SK-N-SH treated with all-trans-retinoic acid at 6 μM for 48 hours (cell line): ENCODE data around the gene CHEK2.
"Not testable (repeated sequence)": the region's sequence is repeated elsewhere in the genome, so short reads cannot be mapped to it uniquely, and the experiment has no call there.

Source experiments
- ATAC-seq: fragments of 200-7000 bp; cut with Tn5 transposase; 3 replicates; pipeline ENCODE4 v1.9.1; 2020; ENCODE audit warnings: mild to moderate bottlenecking, moderate library complexity
- ARNTL ChIP-seq: fragments of 450-650 bp; formaldehyde crosslinking; IDR thresholded peaks from 2 replicates; pipeline ENCODE4 v1.5.0; 2020; ENCODE audit warnings: low read depth, mild to moderate bottlenecking, moderate library complexity, borderline replicate concordance
- CREB5 ChIP-seq: fragments of 250-450 bp; sonication (Bioruptor Pico); IDR thresholded peaks from 2 replicates; pipeline ENCODE4 v1.5.1; 2020; ENCODE audit warnings: low read depth, mild to moderate bottlenecking, moderate library complexity
- CSDC2 ChIP-seq: fragments of 250-450 bp; sonication (Bioruptor Pico); IDR thresholded peaks from 2 replicates; pipeline ENCODE4 v1.5.0; 2020; ENCODE audit warnings: mild to moderate bottlenecking, moderate library complexity
- CSRNP3 ChIP-seq: fragments of 250-450 bp; sonication (Bioruptor Pico); IDR thresholded peaks from 2 replicates; pipeline ENCODE4 v1.5.1; 2021; ENCODE audit warnings: mild to moderate bottlenecking, moderate library complexity
- ESRRG ChIP-seq: fragments of 250-450 bp; sonication (Bioruptor Pico); IDR thresholded peaks from 2 replicates; pipeline ENCODE4 v1.6.1; 2021; ENCODE audit warnings: mild to moderate bottlenecking
- OSR1 ChIP-seq: fragments of 250-450 bp; sonication (Bioruptor Pico); IDR thresholded peaks from 2 replicates; pipeline ENCODE4 v1.8.0; 2022; ENCODE audit warnings: moderate library complexity, mild to moderate bottlenecking, inconsistent platforms
- PPARA ChIP-seq: fragments of 250-450 bp; sonication (Bioruptor Pico); IDR thresholded peaks from 2 replicates; pipeline ENCODE4 v1.5.0; 2020; ENCODE audit warnings: mild to moderate bottlenecking, borderline replicate concordance
- RARB ChIP-seq: fragments of 250-450 bp; sonication (Bioruptor Pico); IDR thresholded peaks from 2 replicates; pipeline ENCODE4 v1.8.0; 2021; ENCODE audit warnings: mild to moderate bottlenecking, moderate library complexity
- SNAI2 ChIP-seq: fragments of 250-450 bp; sonication (Bioruptor Pico); IDR thresholded peaks from 2 replicates; pipeline ENCODE4 v1.5.0; 2020; ENCODE audit warnings: mild to moderate bottlenecking, moderate library complexity
- TCF4 ChIP-seq: fragments of 250-450 bp; sonication (Bioruptor Pico); IDR thresholded peaks from 2 replicates; pipeline ENCODE4 v1.8.0; 2021; ENCODE audit warnings: mild to moderate bottlenecking, moderate library complexity, borderline replicate concordance
- TOX ChIP-seq: fragments of 250-450 bp; sonication (Bioruptor Pico); IDR thresholded peaks from 2 replicates; pipeline ENCODE4 v1.8.0; 2021; ENCODE audit warnings: mild to moderate bottlenecking, moderate library complexity, borderline replicate concordance
- ZC3H10 ChIP-seq: fragments of 250-450 bp; sonication (Bioruptor Pico); IDR thresholded peaks from 2 replicates; pipeline ENCODE4 v1.5.1; 2021; ENCODE audit warnings: mild to moderate bottlenecking, moderate library complexity
- ZFP3 ChIP-seq: fragments of 250-450 bp; sonication (Bioruptor Pico); IDR thresholded peaks from 2 replicates; pipeline ENCODE4 v1.5.0; 2020; ENCODE audit warnings: mild to moderate bottlenecking, moderate library complexity
- ZFP30 ChIP-seq: fragments of 450-650 bp; formaldehyde crosslinking; IDR thresholded peaks from 2 replicates; pipeline ENCODE4 v1.5.0; 2022; ENCODE audit warnings: mild to moderate bottlenecking, moderate library complexity
- ZNF565 ChIP-seq: fragments of 450-650 bp; formaldehyde crosslinking; conservative IDR thresholded peaks from 2 replicates; pipeline ENCODE4 v1.5.0; 2020; ENCODE audit warnings: low read depth, mild to moderate bottlenecking, moderate library complexity
- ZNF70 ChIP-seq: fragments of 450-650 bp; formaldehyde crosslinking; IDR thresholded peaks from 2 replicates; pipeline ENCODE4 v1.5.0; 2020; ENCODE audit warnings: mild to moderate bottlenecking, moderate library complexity
- TF ChIP-seq, protein P1 (sequence below): fragments of 250-450 bp; sonication (Bioruptor Pico); IDR thresholded peaks from 2 replicates; pipeline ENCODE4 v1.8.0; 2021; ENCODE audit warnings: low read depth, mild to moderate bottlenecking, moderate library complexity, borderline replicate concordance
- TF ChIP-seq, protein P2 (sequence below): fragments of 250-450 bp; sonication (Bioruptor Pico); IDR thresholded peaks from 2 replicates; pipeline ENCODE4 v1.5.0; 2020; ENCODE audit warnings: mild to moderate bottlenecking, moderate library complexity

CHEK2 gene

DNA sequence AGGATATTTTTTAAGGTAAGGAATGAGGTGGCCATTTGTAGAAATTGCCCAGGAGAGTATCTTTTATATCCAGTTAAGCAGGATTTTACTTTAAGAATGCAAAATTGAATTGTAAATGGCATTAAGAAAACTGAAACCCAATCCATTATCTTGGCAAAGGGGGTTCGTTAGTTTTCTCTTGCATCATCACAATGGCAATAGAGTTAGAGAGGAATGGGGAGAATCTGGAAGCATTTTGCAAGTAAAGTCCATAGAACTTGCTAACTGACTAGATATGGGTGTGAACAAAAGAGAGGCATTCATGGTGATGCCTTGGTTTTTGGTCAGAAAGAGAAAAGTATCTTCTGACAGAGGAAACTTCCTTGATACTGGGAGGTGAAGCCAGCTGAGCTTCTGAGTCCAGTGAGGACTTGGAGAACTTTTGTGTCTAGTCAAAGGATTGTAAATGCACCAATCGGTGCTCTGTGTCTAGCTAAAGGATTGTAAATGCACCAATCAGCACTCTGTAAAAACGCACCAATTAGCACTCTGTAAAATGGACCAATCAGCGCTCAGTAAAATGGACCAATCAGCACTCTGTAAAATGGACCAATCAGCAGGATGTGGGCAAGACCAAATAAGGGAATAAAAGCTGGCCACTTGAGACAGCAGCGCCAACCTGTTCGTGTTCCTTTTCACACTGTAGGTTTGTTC, 27.2 kb upstream of the CHEK2 start:
- no peak for ATAC-seq
- TF ChIP-seq RARB (CRISPR knock-in tag): no peak
- no peak for TF ChIP-seq ZNF70
- TF ChIP-seq PPARA (CRISPR knock-in tag): no peak
- TF ChIP-seq, all 23 proteins: peak for 0

GRCh38 chr22:28766628-28767027, 25.0 kb upstream of the CHEK2 start:
- TF ChIP-seq, protein P1, sequence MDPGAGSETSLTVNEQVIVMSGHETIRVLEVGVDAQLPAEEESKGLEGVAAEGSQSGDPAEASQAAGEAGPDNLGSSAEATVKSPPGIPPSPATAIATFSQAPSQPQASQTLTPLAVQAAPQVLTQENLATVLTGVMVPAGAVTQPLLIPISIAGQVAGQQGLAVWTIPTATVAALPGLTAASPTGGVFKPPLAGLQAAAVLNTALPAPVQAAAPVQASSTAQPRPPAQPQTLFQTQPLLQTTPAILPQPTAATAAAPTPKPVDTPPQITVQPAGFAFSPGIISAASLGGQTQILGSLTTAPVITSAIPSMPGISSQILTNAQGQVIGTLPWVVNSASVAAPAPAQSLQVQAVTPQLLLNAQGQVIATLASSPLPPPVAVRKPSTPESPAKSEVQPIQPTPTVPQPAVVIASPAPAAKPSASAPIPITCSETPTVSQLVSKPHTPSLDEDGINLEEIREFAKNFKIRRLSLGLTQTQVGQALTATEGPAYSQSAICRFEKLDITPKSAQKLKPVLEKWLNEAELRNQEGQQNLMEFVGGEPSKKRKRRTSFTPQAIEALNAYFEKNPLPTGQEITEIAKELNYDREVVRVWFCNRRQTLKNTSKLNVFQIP: no peak
- TF ChIP-seq ZNF565 (no peak), CSRNP3 (no peak), ZFP30 (CRISPR knock-in tag) (no peak), OSR1 (CRISPR knock-in tag) (no peak), ARNTL (CRISPR knock-in tag) (no peak)
- TF ChIP-seq, protein P2, sequence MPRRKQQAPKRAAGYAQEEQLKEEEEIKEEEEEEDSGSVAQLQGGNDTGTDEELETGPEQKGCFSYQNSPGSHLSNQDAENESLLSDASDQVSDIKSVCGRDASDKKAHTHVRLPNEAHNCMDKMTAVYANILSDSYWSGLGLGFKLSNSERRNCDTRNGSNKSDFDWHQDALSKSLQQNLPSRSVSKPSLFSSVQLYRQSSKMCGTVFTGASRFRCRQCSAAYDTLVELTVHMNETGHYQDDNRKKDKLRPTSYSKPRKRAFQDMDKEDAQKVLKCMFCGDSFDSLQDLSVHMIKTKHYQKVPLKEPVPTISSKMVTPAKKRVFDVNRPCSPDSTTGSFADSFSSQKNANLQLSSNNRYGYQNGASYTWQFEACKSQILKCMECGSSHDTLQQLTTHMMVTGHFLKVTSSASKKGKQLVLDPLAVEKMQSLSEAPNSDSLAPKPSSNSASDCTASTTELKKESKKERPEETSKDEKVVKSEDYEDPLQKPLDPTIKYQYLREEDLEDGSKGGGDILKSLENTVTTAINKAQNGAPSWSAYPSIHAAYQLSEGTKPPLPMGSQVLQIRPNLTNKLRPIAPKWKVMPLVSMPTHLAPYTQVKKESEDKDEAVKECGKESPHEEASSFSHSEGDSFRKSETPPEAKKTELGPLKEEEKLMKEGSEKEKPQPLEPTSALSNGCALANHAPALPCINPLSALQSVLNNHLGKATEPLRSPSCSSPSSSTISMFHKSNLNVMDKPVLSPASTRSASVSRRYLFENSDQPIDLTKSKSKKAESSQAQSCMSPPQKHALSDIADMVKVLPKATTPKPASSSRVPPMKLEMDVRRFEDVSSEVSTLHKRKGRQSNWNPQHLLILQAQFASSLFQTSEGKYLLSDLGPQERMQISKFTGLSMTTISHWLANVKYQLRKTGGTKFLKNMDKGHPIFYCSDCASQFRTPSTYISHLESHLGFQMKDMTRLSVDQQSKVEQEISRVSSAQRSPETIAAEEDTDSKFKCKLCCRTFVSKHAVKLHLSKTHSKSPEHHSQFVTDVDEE (CRISPR knock-in tag): no peak
- no peak for ATAC-seq

DNA sequence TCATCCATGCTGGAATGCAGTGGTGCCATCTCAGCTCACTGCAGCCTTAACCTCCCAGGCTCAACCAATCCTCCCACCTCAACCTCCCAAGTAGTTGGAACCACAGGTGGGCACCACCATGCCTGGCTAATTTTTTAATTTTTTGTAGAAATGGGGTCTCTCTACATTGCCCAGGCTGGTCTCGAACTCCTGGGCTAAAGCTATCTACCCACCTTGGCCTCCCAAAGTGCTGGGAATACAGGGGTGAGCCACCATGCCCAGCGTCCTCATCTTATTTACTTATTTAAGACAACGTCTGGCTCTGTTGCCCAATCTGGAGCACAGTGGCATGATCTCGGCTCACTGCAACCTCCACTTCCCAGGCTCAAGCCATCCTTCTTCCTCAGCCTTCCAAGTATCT, 20.4 kb upstream of the CHEK2 start:
- ATAC-seq: not testable (repeated sequence)

DNA sequence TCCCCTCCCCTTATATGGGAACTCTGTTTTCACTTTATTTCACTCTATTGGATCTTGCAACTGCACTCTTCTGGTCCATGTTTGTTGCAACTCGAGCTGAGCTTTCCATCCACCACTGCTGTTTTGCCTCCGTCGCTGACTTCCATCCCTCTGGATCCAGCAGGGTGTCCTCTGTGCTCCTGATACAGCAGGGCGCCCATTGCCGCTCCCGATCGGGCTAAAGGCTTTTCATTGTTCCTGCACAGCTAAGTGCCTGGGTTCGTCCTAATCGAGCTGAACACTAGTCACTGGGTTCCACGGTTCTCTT, 19.8 kb upstream of the CHEK2 start:
- TF ChIP-seq TOX (CRISPR knock-in tag): no peak
- TF ChIP-seq ESRRG (CRISPR knock-in tag): no peak
- no peak for TF ChIP-seq ZC3H10 (CRISPR knock-in tag)
- TF ChIP-seq ARNTL (CRISPR knock-in tag): no peak
- TF ChIP-seq CREB5 (CRISPR knock-in tag): no peak
- no peak for TF ChIP-seq ZFP3
- no peak for TF ChIP-seq ZNF565
- no peak for TF ChIP-seq RARB (CRISPR knock-in tag)
- no peak for TF ChIP-seq SNAI2 (CRISPR knock-in tag)
- no peak for TF ChIP-seq CSDC2 (CRISPR knock-in tag)
- TF ChIP-seq, all 23 proteins: peak for 0
- no peak for ATAC-seq

GRCh38 chr22:28759861-28760560, 18.4 kb upstream of the CHEK2 start:
- ATAC-seq: no peak
- TF ChIP-seq TOX (CRISPR knock-in tag): no peak
- no peak for TF ChIP-seq ZNF70
- TF ChIP-seq, protein P2 (CRISPR knock-in tag): no peak
- TF ChIP-seq CREB5 (CRISPR knock-in tag): no peak
- TF ChIP-seq TCF4: no peak
- no peak for TF ChIP-seq ARNTL (CRISPR knock-in tag)
- TF ChIP-seq, protein P1: no peak
